ENCODE data around the gene CTNNBIP1.

DNA sequence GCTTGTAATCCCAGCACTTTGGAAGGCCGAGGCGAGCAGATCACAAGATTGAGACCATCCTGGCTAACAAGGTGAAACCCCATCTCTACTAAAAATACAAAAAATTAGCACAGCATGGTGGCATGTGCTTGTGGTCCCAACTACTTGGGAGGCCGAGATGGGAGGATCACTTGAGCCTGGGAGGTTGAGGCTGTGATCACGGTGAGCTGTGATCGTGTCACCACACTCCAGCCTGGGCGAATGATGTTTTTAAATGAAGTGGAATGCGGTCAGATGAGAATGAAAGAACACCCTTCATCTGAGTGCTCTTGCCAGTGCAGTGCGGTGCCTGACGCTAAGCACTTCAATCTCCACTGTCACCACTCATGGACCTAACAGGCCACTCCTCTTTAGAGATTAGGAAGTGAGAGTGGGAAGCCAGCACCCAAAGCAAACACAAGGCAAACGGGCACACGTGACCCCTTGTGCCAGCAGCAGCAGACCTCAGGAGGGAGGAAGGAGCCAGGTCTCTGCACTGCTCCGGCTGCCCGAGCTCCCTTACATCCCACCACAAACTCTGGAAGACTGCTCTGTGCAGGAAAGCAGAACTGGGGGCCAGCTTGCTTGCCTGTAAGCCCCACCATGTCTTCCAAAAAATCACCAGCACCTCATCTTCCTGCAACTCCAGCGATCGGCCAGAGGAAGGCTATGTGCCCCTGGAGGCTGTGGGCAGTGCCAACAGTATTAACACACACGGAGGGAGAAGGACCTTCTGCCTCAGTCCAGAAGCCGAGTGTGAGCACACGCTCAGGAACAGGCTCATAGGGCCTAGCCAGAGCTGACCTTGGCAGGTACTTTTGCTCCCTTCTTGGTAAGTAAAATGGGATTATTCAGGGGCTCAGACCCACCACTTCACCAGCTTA, 9.7 kb downstream of the CTNNBIP1 start:
- TF ChIP-seq, protein P1, sequence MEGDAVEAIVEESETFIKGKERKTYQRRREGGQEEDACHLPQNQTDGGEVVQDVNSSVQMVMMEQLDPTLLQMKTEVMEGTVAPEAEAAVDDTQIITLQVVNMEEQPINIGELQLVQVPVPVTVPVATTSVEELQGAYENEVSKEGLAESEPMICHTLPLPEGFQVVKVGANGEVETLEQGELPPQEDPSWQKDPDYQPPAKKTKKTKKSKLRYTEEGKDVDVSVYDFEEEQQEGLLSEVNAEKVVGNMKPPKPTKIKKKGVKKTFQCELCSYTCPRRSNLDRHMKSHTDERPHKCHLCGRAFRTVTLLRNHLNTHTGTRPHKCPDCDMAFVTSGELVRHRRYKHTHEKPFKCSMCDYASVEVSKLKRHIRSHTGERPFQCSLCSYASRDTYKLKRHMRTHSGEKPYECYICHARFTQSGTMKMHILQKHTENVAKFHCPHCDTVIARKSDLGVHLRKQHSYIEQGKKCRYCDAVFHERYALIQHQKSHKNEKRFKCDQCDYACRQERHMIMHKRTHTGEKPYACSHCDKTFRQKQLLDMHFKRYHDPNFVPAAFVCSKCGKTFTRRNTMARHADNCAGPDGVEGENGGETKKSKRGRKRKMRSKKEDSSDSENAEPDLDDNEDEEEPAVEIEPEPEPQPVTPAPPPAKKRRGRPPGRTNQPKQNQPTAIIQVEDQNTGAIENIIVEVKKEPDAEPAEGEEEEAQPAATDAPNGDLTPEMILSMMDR (IDR thresholded peaks at IDR 0.05; ENCODE audit: extremely low read depth in 1 of 2, insufficient read depth in 1 of 2, low read depth in 1 of 2, low read length in 2 of 2) = no peak
- TF ChIP-seq FOS (IDR thresholded peaks at IDR 0.05; ENCODE audit: borderline replicate concordance, insufficient read depth, low read length) (no peak), POLR2A (IDR thresholded peaks at IDR 0.05; ENCODE audit: low read depth, low read length) (no peak)
